K562 (cell line): ENCODE measurements around the gene KIF18B. TPM values are rescaled to one million over a fixed set of nuclear protein-coding genes. Genes with fewer than 3 reads are reported as not detected.

ENCODE experiments used
- ATAC-seq: fragments of 200-7000 bp; cut with Tn5 transposase; 3 replicates; pipeline ENCODE4 v1.9.1; 2020; ENCODE audit warnings: moderate library complexity
- BruUV-seq: library from RNA; stranded (reverse); fragments of 400-500 nt; replicated peaks from 2 replicates; lab custom pipeline; 2021; lab: Mats Ljungman, UMichigan
- CTCF ChIA-PET: fragments of 300-600 bp; formaldehyde crosslinking; extraction: SDS; loops from one replicate; lab custom pipeline; 2021; ENCODE audit warnings: low intra/inter-chr PET ratio; lab: Yijun Ruan, JAX
- POLR2A ChIA-PET: fragments of 300-600, 350-650 bp; sonication (Branson Sonifier 250); formaldehyde crosslinking; extraction: SDS; loops from one replicate; lab custom pipeline; 2021; ENCODE audit warnings: antibody characterized with exemption, inconsistent platforms; lab: Yijun Ruan, JAX
- DNase-seq, 4 experiments: peaks; one replicate each; pipeline versions ENCODE4 v3.0.0 to v3.0.0-alpha.2; 2011 to 2018; ENCODE audit warnings: low spot score in 3 of 4, mixed read lengths in 3 of 4; ENCODE audit errors: extremely low read depth in 1 of 4
- FAIRE-seq: peaks from 2 replicates; lab custom pipeline; 2011; peaks lifted over from hg19 to GRCh38; lab: Jason Lieb, UNC
- H2AFZ ChIP-seq: 2 replicates; pipeline ENCODE4 v1.6.0; 2011; ENCODE audit warnings: low read depth, low read length, control low read depth, inconsistent platforms
- H3K27ac ChIP-seq: fragments of 200-600 bp; 3 replicates; pipeline ENCODE4 v1.8.0; 2011; ENCODE audit warnings: low read depth, mild to moderate bottlenecking, control low read depth, inconsistent platforms, low read length, moderate library complexity, mixed read lengths; ENCODE audit errors: extremely low read depth
- H3K27me3 ChIP-seq, 2 experiments: fragments of 300-600 bp in 1 of 2; 2 replicates in 1 of 2; 3 replicates in 1 of 2; pipeline versions ENCODE4 v1.6.0 to v1.8.0; 2011; ENCODE audit warnings: inconsistent platforms in 2 of 2, low read length in 2 of 2, mild to moderate bottlenecking in 1 of 2, mixed read lengths in 1 of 2, moderate library complexity in 1 of 2; ENCODE audit not compliant: control insufficient read depth in 2 of 2, insufficient read depth in 2 of 2
- H3K36me3 ChIP-seq: fragments of 300-600 bp; 3 replicates; pipeline ENCODE4 v1.8.0; 2011; ENCODE audit warnings: mild to moderate bottlenecking, low read length, inconsistent platforms; ENCODE audit not compliant: control insufficient read depth, insufficient read depth
- H3K4me1 ChIP-seq, 2 experiments: fragments of 200-600 bp in 1 of 2; replicated peaks in 1 of 2; 2 replicates in 1 of 2; 3 replicates in 1 of 2; pipeline versions ENCODE4 v1.5.1 to v1.8.0; 2011; ENCODE audit warnings: inconsistent platforms in 2 of 2, low read length in 2 of 2, mild to moderate bottlenecking in 1 of 2, mixed read lengths in 1 of 2, moderate library complexity in 1 of 2; ENCODE audit not compliant: control insufficient read depth in 2 of 2, insufficient read depth in 2 of 2
- H3K4me2 ChIP-seq: 2 replicates; pipeline ENCODE4 v1.6.1; 2011; ENCODE audit warnings: low read length, control low read depth, inconsistent platforms, mixed read lengths; ENCODE audit not compliant: insufficient read depth
- H3K4me3 ChIP-seq: fragments of 200-600 bp; sonication (generic), shearing (Covaris generic); 2 replicates; pipeline ENCODE4 v1.5.1; 2016; ENCODE audit warnings: control low read depth, inconsistent platforms
- H3K79me2 ChIP-seq: fragments of 200-600 bp; 3 replicates; pipeline ENCODE4 v1.8.0; 2011; ENCODE audit warnings: low read length, inconsistent platforms; ENCODE audit not compliant: control insufficient read depth, insufficient read depth
- H3K9ac ChIP-seq, 2 experiments: 2 replicates each; pipeline versions ENCODE4 v1.6.0 to v1.6.1; 2011; ENCODE audit warnings: low read depth in 2 of 2, low read length in 2 of 2, control low read depth in 1 of 2, inconsistent platforms in 1 of 2, mild to moderate bottlenecking in 1 of 2, mixed read lengths in 1 of 2; ENCODE audit not compliant: insufficient read depth in 1 of 2
- H3K9me1 ChIP-seq: one replicate; pipeline ENCODE4 v1.6.0; 2011; ENCODE audit warnings: inconsistent platforms, mild to moderate bottlenecking, low read length, moderate library complexity; ENCODE audit not compliant: control insufficient read depth, insufficient read depth
- H3K9me3 ChIP-seq: replicated peaks from 2 replicates; pipeline ENCODE4 v1.5.1; 2011; ENCODE audit warnings: low read depth, low read length, inconsistent platforms; ENCODE audit not compliant: control insufficient read depth, insufficient read depth
- H4K20me1 ChIP-seq: replicated peaks from 2 replicates; pipeline ENCODE4 v1.6.1; 2011; ENCODE audit warnings: low read length, inconsistent platforms, mixed read lengths; ENCODE audit not compliant: control insufficient read depth, insufficient read depth
- MITF ChIP-seq: IDR thresholded peaks from 2 replicates; pipeline ENCODE4 v1.6.1; 2014; ENCODE audit warnings: antibody characterized with exemption
- MTA2 ChIP-seq: fragments of 450-650 bp; IDR thresholded peaks from 2 replicates; pipeline ENCODE4 v1.6.1; 2016; ENCODE audit warnings: low read depth
- NCOA1 ChIP-seq: fragments of 450-650 bp; IDR thresholded peaks from 2 replicates; pipeline ENCODE4 v1.6.1; 2016; ENCODE audit warnings: low read depth
- PHTF2 ChIP-seq: fragments of 250-450 bp; sonication (Bioruptor Pico); IDR thresholded peaks from 2 replicates; pipeline ENCODE4 v1.5.0; 2021; ENCODE audit warnings: mild to moderate bottlenecking
- SRSF9 ChIP-seq: fragments of 200-400 bp; formaldehyde crosslinking; IDR thresholded peaks from 2 replicates; pipeline ENCODE4 v1.6.1; 2017; ENCODE audit warnings: low read depth, low read length, borderline replicate concordance
- TAF1 ChIP-seq: IDR thresholded peaks from 2 replicates; pipeline ENCODE4 v1.6.1; 2011; ENCODE audit warnings: mild to moderate bottlenecking, low read length, moderate library complexity; ENCODE audit not compliant: insufficient read depth, control insufficient read depth, severe bottlenecking; ENCODE audit errors: extremely low read depth
- ZBTB11 ChIP-seq, 3 experiments: fragments of 200-800 bp in 1 of 3; fragments of 250-450 bp in 1 of 3; fragments of 450-650 bp in 1 of 3; sonication (Bioruptor Pico) in 1 of 3; sonication (Bioruptor generic) in 1 of 3; formaldehyde crosslinking in 1 of 3; IDR thresholded peaks; 2 replicates each; pipeline versions ENCODE4 v1.6.1 to v1.8.0; 2016 to 2022; ENCODE audit warnings: mild to moderate bottlenecking in 2 of 3, missing genetic modification characterization in 2 of 3, missing compliant biosample characterization in 1 of 3, moderate library complexity in 1 of 3
- WGBS: fragments of 100-300 bp; shearing (Covaris generic); methylation state at CpG from one replicate; pipeline ENCODE4 v1.1.6; 2016; ENCODE audit warnings: low coverage, mixed read lengths; ENCODE audit not compliant: insufficient coverage; ENCODE audit errors: missing lambda C conversion rate; 5-methylcytosine and 5-hydroxymethylcytosine counted together
- in situ Hi-C: fragments of 300-500 bp; cut with MboI; formaldehyde crosslinking; loops from 4 replicates; pipeline ENCODE4 v1.15.0; 2018; ENCODE audit warnings: inconsistent platforms, mixed read lengths
- intact Hi-C: fragments of 100-400 bp; cut with micrococcal nuclease; formaldehyde crosslinking; loops from 2 replicates; pipeline ENCODE4 v1.14.2; 2022
- polyA plus RNA-seq, 8 experiments: library from polyadenylated mRNA; depleted of rRNA in 4 of 8; stranded (reverse) in 5 of 8; unstranded in 3 of 8; fragments of >200 nt; fragmentation: Nextera tagmentation in 2 of 8; fragmentation: Illumina TruSeq in 1 of 8; extraction: Ambion mirVana in 2 of 8; extraction: Trizol in 1 of 8; gene quantifications; 2 replicates each; pipeline versions ENCODE4 v1.2.1 to v1.2.3, GENCODE V29; 2011 to 2014; ENCODE audit warnings: inconsistent platforms in 1 of 8, missing spikeins in 1 of 8
- total RNA-seq, 7 experiments: library from RNA; depleted of rRNA in 6 of 7; stranded (reverse); fragments of >200 nt in 6 of 7; fragmentation: Illumina TruSeq in 2 of 7; extraction: Trizol in 2 of 7; gene quantifications; 2 replicates each; pipeline versions ENCODE4 v1.2.1 to v1.2.3, GENCODE V29; 2011 to 2021; ENCODE audit warnings: low replicate concordance in 1 of 7

Gene KIF18B
- total and polyA plus RNA-seq, 9 of the 15 experiments (the other 6 are each of a cell fraction or from before 2014, with no cell fraction given), result 2.0 to 42.8 (median 13.2) TPM

- Histone ChIP-seq H3K4me3 (no peak overlapping the region), H4K20me1 (peaks cover 8% of the 10 kb centered on the region), H2AFZ (no peak overlapping the region), H3K27me3 (peaks cover 27 to 62% of the 10 kb centered on the region in 2 experiments), H3K36me3 (no peaks in the 10 kb centered on the region), H3K4me2 (no peak overlapping the region), H3K9ac (0 out of 4 replicates have a peak overlapping the region, but pooled peaks of 1 of the 2 experiments have one; percentile 26), H3K9me3 (no peaks in the 10 kb centered on the region), H3K4me1 (peaks cover 3 to 12% of the 10 kb centered on the region in 2 experiments; a peak in 3 of 5 replicates), H3K79me2 (no peaks in the 10 kb centered on the region), H3K9me1 (no peaks in the 10 kb centered on the region), H3K27ac (no peak overlapping the region)
- in situ Hi-C loops, result no loop called here
- CTCF ChIA-PET, result no interaction called here
- TF ChIP-seq MITF (no peak), TAF1 (no peak), ZBTB11 (CRISPR knock-in tag; IDR thresholded peaks at IDR 0.05) (no peak), SRSF9 (no peak), PHTF2 (CRISPR knock-in tag) (no peak), NCOA1 (no peak), MTA2 (no peak)
- POLR2A ChIA-PET, result interaction anchor here (1.1 to 1.4 kb wide), 3 partner anchors 8 to 170 kb away, joined by 3 to 5 read pairs (median 3); partner anchors contain the start of gene HEXIM1
- BruUV-seq, result no TSS peak
- intact Hi-C loops, result no loop called here
- no peak for ATAC-seq
- FAIRE-seq, result no peak
- WGBS, result 5% methylated on average over 7 of the region's 7 CpGs
- no peak for DNase-seq
Measured at GRCh38 chr17:44977814-44978550, 30.4 kb upstream of the KIF18B start.
